GM21526 (cell line): ENCODE measurements around the gene CFAP54.

ENCODE experiments used
- ATAC-seq: cut with Tn5 transposase; IDR thresholded peaks from one replicate; pipeline ENCODE4 v1.9.1; 2021; ENCODE audit warnings: moderate library complexity; ENCODE audit not compliant: unreplicated experiment, low FRiP score

CFAP54 gene

GRCh38 chr12:96808587-96808986 is 319.2 kb downstream of the CFAP54 start:
- ATAC-seq = no peak

- no peak for ATAC-seq
Observed at GRCh38 chr12:96809522-96809921, 320.1 kb downstream of the CFAP54 start.

GRCh38 chr12:96810057-96810456 is 320.7 kb downstream of the CFAP54 start:
- no peak for ATAC-seq

GRCh38 chr12:96810477-96810876 is 321.1 kb downstream of the CFAP54 start:
- ATAC-seq = no peak

GRCh38 chr12:96811083-96811482 is 321.7 kb downstream of the CFAP54 start:
- no peak for ATAC-seq

GRCh38 chr12:96812153-96812552 is 322.8 kb downstream of the CFAP54 start:
- ATAC-seq = no peak

GRCh38 chr12:96814200-96814599 is 324.8 kb downstream of the CFAP54 start:
- ATAC-seq = no peak

- ATAC-seq = no peak
Observed at GRCh38 chr12:96821592-96821991, 332.2 kb downstream of the CFAP54 start.

GRCh38 chr12:96822641-96823040 is 333.3 kb downstream of the CFAP54 start:
- no peak for ATAC-seq

- no peak for ATAC-seq
Observed at GRCh38 chr12:96824074-96824837, 334.9 kb downstream of the CFAP54 start.

- ATAC-seq = no peak
Observed at GRCh38 chr12:96824838-96825236, 335.5 kb downstream of the CFAP54 start.

- ATAC-seq = no peak
Observed at GRCh38 chr12:96828169-96828789, 338.9 kb downstream of the CFAP54 start.

- no peak for ATAC-seq
Observed at GRCh38 chr12:96829354-96829753, 340.0 kb downstream of the CFAP54 start.

GRCh38 chr12:96831346-96831745 is 342.0 kb downstream of the CFAP54 start:
- no peak for ATAC-seq

- ATAC-seq = no peak
Observed at GRCh38 chr12:96846293-96846692, 356.9 kb downstream of the CFAP54 start.

GRCh38 chr12:96850676-96851075 is 361.3 kb downstream of the CFAP54 start:
- ATAC-seq = no peak

GRCh38 chr12:96858162-96858561 is 368.8 kb downstream of the CFAP54 start:
- ATAC-seq = no peak

GRCh38 chr12:96861656-96862055 is 372.3 kb downstream of the CFAP54 start:
- no peak for ATAC-seq

- ATAC-seq = no peak
Observed at GRCh38 chr12:96862326-96862725, 372.9 kb downstream of the CFAP54 start.

- no peak for ATAC-seq
Observed at GRCh38 chr12:96864335-96864734, 375.0 kb downstream of the CFAP54 start.

GRCh38 chr12:96866801-96867590 is 377.6 kb downstream of the CFAP54 start:
- ATAC-seq = no peak
